Peyer's patch (tissue), 4 donors: ENCODE data around the gene RAB6A. TPM values are rescaled to one million over a fixed set of nuclear protein-coding genes. Genes with fewer than 3 reads are reported as not detected.

Experiments used
- DNase-seq, 3 donors: peaks; one replicate each; pipeline ENCODE4 v3.0.0-alpha.2; 2017 to 2019
- H3K27ac ChIP-seq, 4 donors: fragments of 200-600 bp; sonication (generic); one replicate each; pipeline ENCODE4 v1.5.1; 2016 to 2019
- H3K27me3 ChIP-seq, 2 donors: fragments of 200-600 bp; sonication (generic); one replicate each; pipeline ENCODE4 v1.5.1; 2019
- H3K36me3 ChIP-seq, 3 donors: fragments of 200-600 bp; sonication (generic); one replicate each; pipeline ENCODE4 v1.5.1; 2016 to 2019
- H3K4me1 ChIP-seq, 4 donors: fragments of 200-600 bp; sonication (generic); one replicate each; pipeline ENCODE4 v1.5.1; 2016 to 2019
- H3K4me3 ChIP-seq, 4 donors: fragments of 200-600 bp; sonication (generic); 1 replicate in 3 of 4; 2 replicates in 1 of 4; pipeline ENCODE4 v1.5.1; 2016 to 2019; ENCODE audit warnings: mild to moderate bottlenecking in 1 of 4
- H3K9me3 ChIP-seq, 4 donors: fragments of 200-600 bp; sonication (generic); one replicate each; pipeline ENCODE4 v1.5.1; 2016 to 2019; ENCODE audit warnings: mild to moderate bottlenecking in 1 of 4
- CTCF ChIP-seq, 6 experiments: fragments of 450-650 bp in 4 of 6; fragments of 200-600 bp in 2 of 6; sonication (generic) in 1 of 6; IDR thresholded peaks; one replicate each; pipeline ENCODE4 v1.5.1; 2017 to 2019; ENCODE audit warnings: antibody characterized with exemption in 6 of 6, mild to moderate bottlenecking in 3 of 6, moderate library complexity in 1 of 6
- POLR2A ChIP-seq, 2 donors: fragments of 450-650 bp; IDR thresholded peaks; one replicate each; pipeline ENCODE4 v1.5.1; 2017; ENCODE audit warnings: antibody characterized with exemption in 2 of 2, mild to moderate bottlenecking in 2 of 2, moderate library complexity in 2 of 2
- total RNA-seq, 4 donors: library from RNA; depleted of rRNA; stranded (reverse); fragments of >200 nt; gene quantifications; one replicate each; pipeline ENCODE4 v1.1.0, GENCODE V29; 2016

The RAB6A gene
- total RNA-seq, 4 donors from 2014 or later = 76.7 to 198 (median 182) TPM

GRCh38 chr11:73800276-73800806, 39.5 kb upstream of the RAB6A start:
- no peaks in the 10 kb centered on the region for H3K4me1 ChIP-seq
- no peak for DNase-seq
- H3K9me3 ChIP-seq = no peaks in the 10 kb centered on the region
- H3K4me3 ChIP-seq = no peak overlapping the region
- no peaks in the 10 kb centered on the region for H3K27me3 ChIP-seq
- H3K36me3 ChIP-seq = peaks cover 0 to 13% (median 0%) of the 10 kb centered on the region in 3 donors
- no peak overlapping the region for H3K27ac ChIP-seq
- TF ChIP-seq POLR2A (IDR thresholded peaks at IDR 0.05) = no peak
- TF ChIP-seq CTCF (IDR thresholded peaks at IDR 0.05) = no peak

- TF ChIP-seq CTCF (IDR thresholded peaks at IDR 0.05) = no peak
- TF ChIP-seq POLR2A (IDR thresholded peaks at IDR 0.05) = no peak
- H3K36me3 ChIP-seq = peaks cover 0 to 11% (median 0%) of the 10 kb centered on the region in 3 donors
- H3K27me3 ChIP-seq = no peaks in the 10 kb centered on the region
- H3K4me3 ChIP-seq = no peak overlapping the region
- DNase-seq = no peak
- H3K27ac ChIP-seq = no peak overlapping the region
- no peaks in the 10 kb centered on the region for H3K9me3 ChIP-seq
- no peaks in the 10 kb centered on the region for H3K4me1 ChIP-seq
Measured at GRCh38 chr11:73797457-73797856, 36.6 kb upstream of the RAB6A start.

- Histone ChIP-seq H3K27ac (no peak overlapping the region), H3K27me3 (no peaks in the 10 kb centered on the region), H3K4me3 (no peak overlapping the region), H3K4me1 (no peaks in the 10 kb centered on the region), H3K36me3 (peaks cover 0 to 15% (median 0%) of the 10 kb centered on the region in 3 donors), H3K9me3 (no peaks in the 10 kb centered on the region)
- DNase-seq = no peak
- TF ChIP-seq POLR2A (IDR thresholded peaks at IDR 0.05) (no peak), CTCF (IDR thresholded peaks at IDR 0.05) (no peak)
Measured at GRCh38 chr11:73795925-73796632, 35.2 kb upstream of the RAB6A start.

GRCh38 chr11:73792584-73792983, 31.7 kb upstream of the RAB6A start:
- H3K27me3 ChIP-seq = no peaks in the 10 kb centered on the region
- H3K36me3 ChIP-seq = peaks cover 0 to 14% (median 0%) of the 10 kb centered on the region in 3 donors
- H3K9me3 ChIP-seq = no peaks in the 10 kb centered on the region
- H3K27ac ChIP-seq = no peak overlapping the region
- H3K4me1 ChIP-seq = peaks cover 0 to 8% (median 0%) of the 10 kb centered on the region in 4 donors
- no peak overlapping the region for H3K4me3 ChIP-seq
- TF ChIP-seq POLR2A (IDR thresholded peaks at IDR 0.05) (no peak), CTCF (IDR thresholded peaks at IDR 0.05) (no peak)
- no peak for DNase-seq

- H3K4me1 ChIP-seq = peaks cover 0 to 8% (median 1%) of the 10 kb centered on the region in 4 donors
- DNase-seq = no peak
- H3K9me3 ChIP-seq = no peaks in the 10 kb centered on the region
- H3K36me3 ChIP-seq = peaks cover 0 to 4% (median 0%) of the 10 kb centered on the region in 3 donors
- H3K27ac ChIP-seq = peak overlapping the region in 3 of 4 donors; percentile 76 to 90 (median 88)
- no peaks in the 10 kb centered on the region for H3K27me3 ChIP-seq
- no peak overlapping the region for H3K4me3 ChIP-seq
- TF ChIP-seq POLR2A (IDR thresholded peaks at IDR 0.05) (no peak), CTCF (IDR thresholded peaks at IDR 0.05) (no peak)
Measured at GRCh38 chr11:73789279-73789670, 28.4 kb upstream of the RAB6A start.
